CD14-positive monocyte (primary cell): Measurements from ENCODE around the gene SCGB2A2. TPM values are rescaled to one million over a fixed set of nuclear protein-coding genes. Genes with fewer than 3 reads are reported as not detected.

Experiments
- DNase-seq, 3 donors: peaks; one replicate each; pipeline ENCODE4 v3.0.0-alpha.2; 2011 to 2022
- H2AFZ ChIP-seq: 2 replicates; pipeline ENCODE4 v1.6.0; 2012; ENCODE audit warnings: mild to moderate bottlenecking, low read depth, low read length, inconsistent platforms; ENCODE audit not compliant: insufficient read depth, poor library complexity, severe bottlenecking
- H3K27ac ChIP-seq, 2 donors: 1 replicate in 1 of 2; 2 replicates in 1 of 2; pipeline ENCODE4 v1.5.1; 2012 to 2013; ENCODE audit warnings: low read length in 2 of 2, control low read depth in 1 of 2, inconsistent platforms in 1 of 2, low read depth in 1 of 2, mild to moderate bottlenecking in 1 of 2
- H3K27me3 ChIP-seq, 2 donors: one replicate each; pipeline versions ENCODE4 v1.6.0 to v1.6.1; 2011 to 2013; ENCODE audit warnings: low read length in 2 of 2; ENCODE audit not compliant: control insufficient read depth in 2 of 2, insufficient read depth in 2 of 2
- H3K36me3 ChIP-seq, 2 donors: replicated peaks in 1 of 2; 1 replicate in 1 of 2; 2 replicates in 1 of 2; pipeline versions ENCODE4 v1.5.1 to v1.6.1; 2012 to 2013; ENCODE audit warnings: low read length in 2 of 2, control low read depth in 1 of 2, inconsistent platforms in 1 of 2, mild to moderate bottlenecking in 1 of 2; ENCODE audit not compliant: insufficient read depth in 2 of 2, control insufficient read depth in 1 of 2
- H3K4me1 ChIP-seq, 2 donors: 1 replicate in 1 of 2; 2 replicates in 1 of 2; pipeline versions ENCODE4 v1.5.1 to v1.6.1; 2012 to 2013; ENCODE audit warnings: low read length in 2 of 2, control low read depth in 1 of 2, inconsistent platforms in 1 of 2, mild to moderate bottlenecking in 1 of 2, moderate library complexity in 1 of 2; ENCODE audit not compliant: insufficient read depth in 2 of 2, control insufficient read depth in 1 of 2
- H3K4me2 ChIP-seq: replicated peaks from 2 replicates; pipeline ENCODE3; 2012; ENCODE audit warnings: low read length, moderate library complexity, mild to moderate bottlenecking; ENCODE audit not compliant: poor library complexity, severe bottlenecking; ENCODE audit errors: extremely low read depth
- H3K4me3 ChIP-seq, 3 experiments: fragments of 200-600 bp in 1 of 3; sonication (generic) in 1 of 3; replicated peaks in 1 of 3; 1 replicate in 2 of 3; 2 replicates in 1 of 3; pipeline ENCODE4 v1.5.1; 2011 to 2013; ENCODE audit warnings: low read length in 3 of 3, mild to moderate bottlenecking in 3 of 3, control low read depth in 2 of 3, low read depth in 2 of 3, inconsistent platforms in 1 of 3, moderate library complexity in 1 of 3
- H3K79me2 ChIP-seq: 2 replicates; pipeline ENCODE4 v1.6.0; 2012; ENCODE audit warnings: mild to moderate bottlenecking, control low read depth, inconsistent platforms, low read length, moderate library complexity; ENCODE audit not compliant: insufficient read depth
- H3K9ac ChIP-seq: 2 replicates; pipeline ENCODE4 v1.6.0; 2017; ENCODE audit warnings: low read length, mild to moderate bottlenecking; ENCODE audit not compliant: insufficient read depth, poor library complexity, severe bottlenecking
- H3K9me3 ChIP-seq, 2 donors: replicated peaks in 1 of 2; 1 replicate in 1 of 2; 2 replicates in 1 of 2; pipeline versions ENCODE4 v1.5.1 to v1.6.1; 2012 to 2013; ENCODE audit warnings: low read length in 2 of 2, control low read depth in 1 of 2; ENCODE audit not compliant: control insufficient read depth in 1 of 2, insufficient read depth in 1 of 2
- H4K20me1 ChIP-seq: 2 replicates; pipeline ENCODE4 v1.6.0; 2012; ENCODE audit warnings: mild to moderate bottlenecking, low read length, control low read depth, moderate library complexity; ENCODE audit not compliant: insufficient read depth
- H3K27ac Mint-ChIP-seq, 7 donors: one replicate each; pipeline ENCODE4 v1.8.0; 2020; ENCODE audit warnings: mild to moderate bottlenecking in 7 of 7, mixed read lengths in 7 of 7, moderate library complexity in 6 of 7, inconsistent platforms in 2 of 7
- H3K27me3 Mint-ChIP-seq, 3 donors: one replicate each; pipeline ENCODE4 v1.8.0; 2021 to 2022; ENCODE audit warnings: low read depth in 3 of 3, mild to moderate bottlenecking in 3 of 3, mixed read lengths in 3 of 3, moderate library complexity in 3 of 3, inconsistent platforms in 1 of 3
- H3K36me3 Mint-ChIP-seq, 2 donors: one replicate each; pipeline ENCODE4 v1.8.0; 2020; ENCODE audit warnings: mixed read lengths in 2 of 2, inconsistent platforms in 1 of 2, mild to moderate bottlenecking in 1 of 2
- H3K4me1 Mint-ChIP-seq: one replicate; pipeline ENCODE4 v1.8.0; 2020; ENCODE audit warnings: mild to moderate bottlenecking, mixed read lengths
- H3K4me3 Mint-ChIP-seq, 2 donors: one replicate each; pipeline ENCODE4 v1.8.0; 2020; ENCODE audit warnings: mild to moderate bottlenecking in 2 of 2, mixed read lengths in 2 of 2, moderate library complexity in 1 of 2
- H3K9me3 Mint-ChIP-seq, 7 donors: one replicate each; pipeline ENCODE4 v1.8.0; 2020 to 2022; ENCODE audit warnings: mixed read lengths in 7 of 7, mild to moderate bottlenecking in 6 of 7, moderate library complexity in 6 of 7, inconsistent platforms in 2 of 7
- CTCF ChIP-seq: fragments of 200-600 bp; IDR thresholded peaks from one replicate; pipeline ENCODE4 v1.8.0; 2022; ENCODE audit warnings: antibody characterized with exemption, mild to moderate bottlenecking
- WGBS: methylation state at CpG from one replicate; pipeline ENCODE4 v1.1.5; 2013; ENCODE audit warnings: missing lambda C conversion rate; ENCODE audit not compliant: insufficient coverage; 5-methylcytosine and 5-hydroxymethylcytosine counted together
- intact Hi-C, 2 donors: fragments of 100-400 bp; cut with micrococcal nuclease; formaldehyde crosslinking; loops; one replicate each; pipeline versions ENCODE4 v1.15.0 to v1.15.1; 2023
- polyA plus RNA-seq, 3 donors: library from polyadenylated mRNA; depleted of rRNA in 1 of 3; unstranded in 2 of 3; stranded (reverse) in 1 of 3; fragments of 300-500 nt in 2 of 3; fragments of >200 nt in 1 of 3; fragmentation: Illumina TruSeq in 2 of 3; gene quantifications; 1 replicate in 2 of 3; 2 replicates in 1 of 3; pipeline ENCODE4 v1.2.3, GENCODE V29; 2012 to 2021

The SCGB2A2 gene
- polyA plus RNA-seq, 3 donors = not detected

GRCh38 chr11:62267050-62267449 is 2.9 kb upstream of the SCGB2A2 start:
- Histone ChIP-seq H4K20me1 (no peaks in the 10 kb centered on the region), H3K9ac (no peak overlapping the region), H3K4me2 (no peak overlapping the region), H2AFZ (no peak overlapping the region), H3K79me2 (no peaks in the 10 kb centered on the region), H3K36me3 (no peaks in the 10 kb centered on the region), H3K4me1 (no peaks in the 10 kb centered on the region), H3K27ac (no peak overlapping the region), H3K9me3 (no peaks in the 10 kb centered on the region), H3K27me3 (peaks cover 5 to 8% of the 10 kb centered on the region in 2 donors), H3K4me3 (no peak overlapping the region)
- Mint-ChIP-seq H3K36me3 (no peaks in the 10 kb centered on the region), H3K4me1 (no peaks in the 10 kb centered on the region), H3K4me3 (no peak overlapping the region), H3K9me3 (no peaks in the 10 kb centered on the region), H3K27ac (no peak overlapping the region), H3K27me3 (peaks cover 5 to 15% (median 8%) of the 10 kb centered on the region in 3 donors)
- intact Hi-C loops = no loop called here
- WGBS = no CpG with 5 or more reads among the region's 1 CpG
- no peak for DNase-seq
- TF ChIP-seq CTCF = no peak

GRCh38 chr11:62267576-62267975 is 2.4 kb upstream of the SCGB2A2 start:
- Mint-ChIP-seq H3K36me3 (no peaks in the 10 kb centered on the region), H3K27me3 (peaks cover 6 to 17% (median 13%) of the 10 kb centered on the region in 3 donors), H3K4me1 (no peaks in the 10 kb centered on the region), H3K9me3 (no peaks in the 10 kb centered on the region), H3K4me3 (no peak overlapping the region), H3K27ac (no peak overlapping the region)
- Histone ChIP-seq H3K9me3 (no peaks in the 10 kb centered on the region), H3K79me2 (no peaks in the 10 kb centered on the region), H4K20me1 (no peaks in the 10 kb centered on the region), H3K4me3 (no peak overlapping the region), H3K9ac (no peak overlapping the region), H3K27ac (no peak overlapping the region), H3K27me3 (peaks cover 5 to 8% of the 10 kb centered on the region in 2 donors), H2AFZ (no peak overlapping the region), H3K4me2 (no peak overlapping the region), H3K4me1 (no peaks in the 10 kb centered on the region), H3K36me3 (no peaks in the 10 kb centered on the region)
- TF ChIP-seq CTCF = no peak
- WGBS = 100% methylated on average over 1 of the region's 3 CpGs
- DNase-seq = no peak
- intact Hi-C loops = no loop called here
